Adrenal gland (tissue), 5 donors: ENCODE data around the gene GMPPA.

Experiments
- POLR2A ChIP-seq, 2 donors: fragments of 450-650 bp; IDR thresholded peaks; one replicate each; pipeline ENCODE4 v1.6.1; 2017; ENCODE audit warnings: antibody characterized with exemption in 2 of 2, mild to moderate bottlenecking in 2 of 2, moderate library complexity in 1 of 2
- TF ChIP-seq, protein P1 (sequence below), 6 experiments: fragments of 450-650 bp in 4 of 6; fragments of 200-600 bp in 2 of 6; sonication (generic) in 1 of 6; IDR thresholded peaks; 1 replicate in 5 of 6; 2 replicates in 1 of 6; pipeline versions ENCODE4 v1.5.1 to v1.8.0; 2016 to 2021; ENCODE audit warnings: antibody characterized with exemption in 6 of 6, mild to moderate bottlenecking in 2 of 6, moderate library complexity in 1 of 6
- donor health status: DM: no; HTN: no; CAD: no.

GRCh38 chr2:219507581-219508443 lies 9.1 kb downstream of the GMPPA start:
- TF ChIP-seq, protein P1, sequence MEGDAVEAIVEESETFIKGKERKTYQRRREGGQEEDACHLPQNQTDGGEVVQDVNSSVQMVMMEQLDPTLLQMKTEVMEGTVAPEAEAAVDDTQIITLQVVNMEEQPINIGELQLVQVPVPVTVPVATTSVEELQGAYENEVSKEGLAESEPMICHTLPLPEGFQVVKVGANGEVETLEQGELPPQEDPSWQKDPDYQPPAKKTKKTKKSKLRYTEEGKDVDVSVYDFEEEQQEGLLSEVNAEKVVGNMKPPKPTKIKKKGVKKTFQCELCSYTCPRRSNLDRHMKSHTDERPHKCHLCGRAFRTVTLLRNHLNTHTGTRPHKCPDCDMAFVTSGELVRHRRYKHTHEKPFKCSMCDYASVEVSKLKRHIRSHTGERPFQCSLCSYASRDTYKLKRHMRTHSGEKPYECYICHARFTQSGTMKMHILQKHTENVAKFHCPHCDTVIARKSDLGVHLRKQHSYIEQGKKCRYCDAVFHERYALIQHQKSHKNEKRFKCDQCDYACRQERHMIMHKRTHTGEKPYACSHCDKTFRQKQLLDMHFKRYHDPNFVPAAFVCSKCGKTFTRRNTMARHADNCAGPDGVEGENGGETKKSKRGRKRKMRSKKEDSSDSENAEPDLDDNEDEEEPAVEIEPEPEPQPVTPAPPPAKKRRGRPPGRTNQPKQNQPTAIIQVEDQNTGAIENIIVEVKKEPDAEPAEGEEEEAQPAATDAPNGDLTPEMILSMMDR (IDR thresholded peaks at IDR 0.05) = no peak
- TF ChIP-seq POLR2A (IDR thresholded peaks at IDR 0.05) = no peak
